ENCODE data around the gene SMG6. TPM values are rescaled to one million over a fixed set of nuclear protein-coding genes. Genes with fewer than 3 reads are reported as not detected.

The SMG6 gene
- total RNA-seq, 1 donor = 42.7 TPM

DNA sequence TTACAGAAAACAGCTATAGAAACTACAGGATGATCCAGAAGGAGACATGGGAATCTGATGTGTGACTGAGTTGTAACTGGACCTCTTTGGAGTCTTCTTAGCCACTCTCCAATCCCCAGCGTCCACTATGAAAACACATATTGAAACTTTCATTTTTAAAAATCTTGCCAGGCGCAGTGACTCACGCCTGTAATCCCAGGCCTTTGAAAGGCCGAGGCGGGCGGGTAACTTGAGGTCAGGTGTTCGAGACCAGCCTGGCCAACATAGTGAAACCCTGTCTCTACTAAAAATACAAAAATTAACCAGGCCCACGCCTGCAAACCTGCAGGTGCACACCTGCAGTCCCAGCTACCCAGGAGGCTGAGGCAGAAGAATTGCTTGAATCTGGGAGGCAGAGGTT, 195.4 kb downstream of the SMG6 start:
- no peak for DNase-seq (ENCODE audit: insufficient read length, low spot score, missing footprints)

DNA sequence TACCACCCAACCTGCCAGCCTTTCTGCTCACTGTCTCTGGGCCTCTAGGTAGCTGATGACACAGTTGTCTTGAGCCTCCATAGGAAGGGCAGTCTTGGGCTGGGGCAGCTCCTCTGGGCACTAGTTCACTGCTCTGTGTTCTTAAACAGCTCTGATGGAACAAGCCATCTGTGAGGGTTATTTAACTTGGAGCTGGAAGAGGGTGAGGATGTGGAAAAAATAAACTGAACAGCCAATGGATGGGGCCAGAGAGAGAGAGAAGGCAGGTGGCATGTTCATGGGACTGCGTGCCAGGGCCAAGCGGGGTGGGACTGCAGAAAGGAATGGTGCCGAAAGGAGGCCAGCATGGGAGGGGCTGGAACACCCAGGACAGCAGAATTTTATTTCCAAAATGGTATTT, 196.1 kb downstream of the SMG6 start:
- no peaks in the 10 kb centered on the region for H3K9me3 ChIP-seq (ENCODE audit: low read depth, low read length)
- H3K4me3 ChIP-seq (ENCODE audit: insufficient read depth, low read length) = no peak overlapping the region
- TF ChIP-seq, protein P1, sequence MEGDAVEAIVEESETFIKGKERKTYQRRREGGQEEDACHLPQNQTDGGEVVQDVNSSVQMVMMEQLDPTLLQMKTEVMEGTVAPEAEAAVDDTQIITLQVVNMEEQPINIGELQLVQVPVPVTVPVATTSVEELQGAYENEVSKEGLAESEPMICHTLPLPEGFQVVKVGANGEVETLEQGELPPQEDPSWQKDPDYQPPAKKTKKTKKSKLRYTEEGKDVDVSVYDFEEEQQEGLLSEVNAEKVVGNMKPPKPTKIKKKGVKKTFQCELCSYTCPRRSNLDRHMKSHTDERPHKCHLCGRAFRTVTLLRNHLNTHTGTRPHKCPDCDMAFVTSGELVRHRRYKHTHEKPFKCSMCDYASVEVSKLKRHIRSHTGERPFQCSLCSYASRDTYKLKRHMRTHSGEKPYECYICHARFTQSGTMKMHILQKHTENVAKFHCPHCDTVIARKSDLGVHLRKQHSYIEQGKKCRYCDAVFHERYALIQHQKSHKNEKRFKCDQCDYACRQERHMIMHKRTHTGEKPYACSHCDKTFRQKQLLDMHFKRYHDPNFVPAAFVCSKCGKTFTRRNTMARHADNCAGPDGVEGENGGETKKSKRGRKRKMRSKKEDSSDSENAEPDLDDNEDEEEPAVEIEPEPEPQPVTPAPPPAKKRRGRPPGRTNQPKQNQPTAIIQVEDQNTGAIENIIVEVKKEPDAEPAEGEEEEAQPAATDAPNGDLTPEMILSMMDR (IDR thresholded peaks at IDR 0.05; ENCODE audit: extremely low read depth, low read depth, low read length) = no peak
- DNase-seq (ENCODE audit: insufficient read length, low spot score, missing footprints) = no peak
- H3K4me2 ChIP-seq (ENCODE audit: insufficient read depth, low read length) = no peak overlapping the region
- no peak overlapping the region for H2AFZ ChIP-seq (ENCODE audit: low read length)
- no peaks in the 10 kb centered on the region for H3K36me3 ChIP-seq (ENCODE audit: insufficient read depth, low read length)
- no peak overlapping the region for H3K27ac ChIP-seq (ENCODE audit: low read depth, low read length)
- H3K4me1 ChIP-seq (ENCODE audit: insufficient read depth, low read length) = peaks cover 35% of the 10 kb centered on the region
- H3K27me3 ChIP-seq (ENCODE audit: insufficient read depth, low read length) = no peaks in the 10 kb centered on the region
- no peaks in the 10 kb centered on the region for H4K20me1 ChIP-seq (ENCODE audit: insufficient read depth, low read length)
- H3K79me2 ChIP-seq (ENCODE audit: insufficient read depth, low read length) = peaks cover 2% of the 10 kb centered on the region

More for the DNA sequence above, 195.4 kb downstream of the SMG6 start:
- H3K9me3 ChIP-seq (ENCODE audit: low read depth, low read length) = no peaks in the 10 kb centered on the region
- no peaks in the 10 kb centered on the region for H3K36me3 ChIP-seq (ENCODE audit: insufficient read depth, low read length)
- H3K4me1 ChIP-seq (ENCODE audit: insufficient read depth, low read length) = peaks cover 33% of the 10 kb centered on the region
- no peak overlapping the region for H3K4me2 ChIP-seq (ENCODE audit: insufficient read depth, low read length)
- no peaks in the 10 kb centered on the region for H4K20me1 ChIP-seq (ENCODE audit: insufficient read depth, low read length)
- H3K79me2 ChIP-seq (ENCODE audit: insufficient read depth, low read length) = peaks cover 2% of the 10 kb centered on the region
- H2AFZ ChIP-seq (ENCODE audit: low read length) = no peak overlapping the region
- H3K27me3 ChIP-seq (ENCODE audit: insufficient read depth, low read length) = no peaks in the 10 kb centered on the region
- H3K4me3 ChIP-seq (ENCODE audit: insufficient read depth, low read length) = no peak overlapping the region
- no peak overlapping the region for H3K27ac ChIP-seq (ENCODE audit: low read depth, low read length)
- TF ChIP-seq, protein P1 (IDR thresholded peaks at IDR 0.05; ENCODE audit: extremely low read depth, low read depth, low read length) = no peak

DNA sequence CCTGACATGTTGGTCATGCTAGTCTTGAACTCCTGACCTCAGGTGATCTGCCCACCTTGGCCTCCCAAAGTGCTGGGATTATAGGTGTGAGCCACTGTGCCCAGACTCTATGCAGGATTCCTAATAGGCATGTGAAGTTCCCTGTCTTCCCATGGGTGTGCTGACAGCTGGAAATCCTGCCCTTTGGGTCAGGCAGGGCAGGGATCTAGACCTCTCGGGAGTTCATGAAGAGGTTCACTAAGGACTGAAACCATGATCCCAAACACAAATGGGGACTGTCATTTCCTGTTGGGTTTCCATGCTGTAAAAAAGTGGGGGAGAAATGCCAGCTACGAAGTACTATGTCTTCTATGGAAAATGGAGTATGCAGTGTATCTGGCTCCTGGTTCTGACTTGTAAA, 196.5 kb downstream of the SMG6 start:
- Histone ChIP-seq H3K27ac (ENCODE audit: low read depth, low read length) (no peak overlapping the region), H3K4me1 (ENCODE audit: insufficient read depth, low read length) (peaks cover 35% of the 10 kb centered on the region), H3K4me2 (ENCODE audit: insufficient read depth, low read length) (no peak overlapping the region), H3K79me2 (ENCODE audit: insufficient read depth, low read length) (peaks cover 2% of the 10 kb centered on the region), H2AFZ (ENCODE audit: low read length) (no peak overlapping the region), H4K20me1 (ENCODE audit: insufficient read depth, low read length) (no peaks in the 10 kb centered on the region), H3K36me3 (ENCODE audit: insufficient read depth, low read length) (no peaks in the 10 kb centered on the region), H3K4me3 (ENCODE audit: insufficient read depth, low read length) (no peak overlapping the region), H3K9me3 (ENCODE audit: low read depth, low read length) (no peaks in the 10 kb centered on the region), H3K27me3 (ENCODE audit: insufficient read depth, low read length) (no peaks in the 10 kb centered on the region)
- TF ChIP-seq, protein P1 (IDR thresholded peaks at IDR 0.05; ENCODE audit: extremely low read depth, low read depth, low read length) = no peak
- no peak for DNase-seq (ENCODE audit: insufficient read length, low spot score, missing footprints)

DNA sequence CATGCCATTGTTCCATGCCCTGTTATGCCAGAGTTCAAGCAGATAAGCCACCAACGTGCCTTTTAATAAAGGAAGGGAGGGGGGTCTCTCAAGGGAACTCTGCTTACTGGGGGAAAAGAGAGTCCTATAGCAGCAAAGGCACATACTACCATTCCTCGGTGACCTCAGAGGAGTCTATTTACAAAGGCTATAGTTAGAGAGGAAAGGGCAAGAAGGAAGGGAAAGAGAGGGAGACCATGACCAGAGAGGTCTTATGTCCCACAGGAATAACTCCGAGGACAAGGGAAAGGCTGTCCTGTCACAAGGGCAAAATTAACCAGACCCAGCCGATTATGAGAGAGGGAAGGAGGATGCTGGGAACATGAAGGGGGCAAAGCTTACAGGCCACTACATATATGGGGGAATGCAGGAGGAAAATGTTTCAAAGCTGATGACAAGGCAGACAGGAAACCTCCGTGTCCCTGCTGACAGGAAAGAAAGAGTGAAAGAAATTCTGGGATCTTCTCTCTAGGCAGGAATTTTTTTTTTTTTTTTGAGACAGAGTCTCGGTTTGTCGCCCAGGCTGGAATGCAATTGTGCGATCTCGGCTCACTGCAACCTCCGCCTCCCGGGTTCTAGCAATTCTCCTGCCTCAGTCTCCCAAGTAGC, 197.2 kb downstream of the SMG6 start:
- no peaks in the 10 kb centered on the region for H3K9me3 ChIP-seq (ENCODE audit: low read depth, low read length)
- peaks cover 29% of the 10 kb centered on the region for H3K4me1 ChIP-seq (ENCODE audit: insufficient read depth, low read length)
- H3K27ac ChIP-seq (ENCODE audit: low read depth, low read length) = no peak overlapping the region
- H3K36me3 ChIP-seq (ENCODE audit: insufficient read depth, low read length) = no peaks in the 10 kb centered on the region
- TF ChIP-seq, protein P1 (IDR thresholded peaks at IDR 0.05; ENCODE audit: extremely low read depth, low read depth, low read length) = no peak
- no peak overlapping the region for H3K4me3 ChIP-seq (ENCODE audit: insufficient read depth, low read length)
- peaks cover 2% of the 10 kb centered on the region for H3K79me2 ChIP-seq (ENCODE audit: insufficient read depth, low read length)
- H2AFZ ChIP-seq (ENCODE audit: low read length) = no peak overlapping the region
- no peak for DNase-seq (ENCODE audit: insufficient read length, low spot score, missing footprints)
- no peak overlapping the region for H3K4me2 ChIP-seq (ENCODE audit: insufficient read depth, low read length)
- no peaks in the 10 kb centered on the region for H4K20me1 ChIP-seq (ENCODE audit: insufficient read depth, low read length)
- no peaks in the 10 kb centered on the region for H3K27me3 ChIP-seq (ENCODE audit: insufficient read depth, low read length)

All from osteoblast (primary cell).